PC-9 (cell line): ENCODE results near the gene CD86. TPM values are rescaled to one million over a fixed set of nuclear protein-coding genes. Genes with fewer than 3 reads are reported as not detected.

Source experiments
- BruUV-seq: library from RNA; stranded (reverse); fragments of 400-500 nt; replicated peaks from 2 replicates; lab custom pipeline; 2021; lab: Mats Ljungman, UMichigan
- CTCF ChIA-PET: fragments of 300-600 bp; sonication (Branson Sonifier 250); formaldehyde crosslinking; loops from one replicate; lab custom pipeline; 2022; ENCODE audit warnings: antibody characterized with exemption; lab: Charles Lee
- POLR2A ChIA-PET: fragments of 300-600 bp; sonication (Branson Sonifier 250); formaldehyde crosslinking; loops from one replicate; lab custom pipeline; 2022; ENCODE audit warnings: antibody characterized with exemption; ENCODE audit not compliant: unreplicated experiment; lab: Charles Lee
- DNase-seq, 2 experiments: peaks; one replicate each; pipeline versions ENCODE4 v3.0.0 to v3.0.0-alpha.2; 2015 to 2022; ENCODE audit warnings: mixed read lengths in 1 of 2
- H2AFZ ChIP-seq: fragments of 200-600 bp; sonication (generic); 2 replicates; pipeline ENCODE4 v1.8.1; 2017; ENCODE audit warnings: antibody characterized with exemption
- H3F3A ChIP-seq: fragments of 200-600 bp; sonication (generic); 2 replicates; pipeline ENCODE4 v1.8.1; 2017; ENCODE audit warnings: antibody characterized with exemption, mild to moderate bottlenecking, low read depth; ENCODE audit not compliant: insufficient read depth
- H3K27ac ChIP-seq: fragments of 200-600 bp; sonication (generic); 2 replicates; pipeline ENCODE4 v1.6.1; 2016; ENCODE audit warnings: mixed run types
- H3K27me3 ChIP-seq: fragments of 200-600 bp; sonication (generic); 2 replicates; pipeline ENCODE4 v1.6.1; 2016; ENCODE audit warnings: low read depth, mixed run types; ENCODE audit not compliant: insufficient read depth
- H3K36me3 ChIP-seq: fragments of 200-600 bp; sonication (generic); 2 replicates; pipeline ENCODE4 v1.6.1; 2016; ENCODE audit warnings: low read depth, mixed run types
- H3K4me1 ChIP-seq: fragments of 200-600 bp; sonication (generic); replicated peaks from 2 replicates; pipeline ENCODE4 v1.6.1; 2016; ENCODE audit warnings: mixed run types; ENCODE audit not compliant: insufficient read depth
- H3K4me2 ChIP-seq: fragments of 200-600 bp; sonication (generic); 2 replicates; pipeline ENCODE4 v1.6.1; 2017; ENCODE audit warnings: mixed run types
- H3K4me3 ChIP-seq: fragments of 200-600 bp; sonication (generic); 2 replicates; pipeline ENCODE4 v1.6.1; 2016; ENCODE audit warnings: mixed run types
- H3K79me2 ChIP-seq: fragments of 200-600 bp; sonication (generic); 2 replicates; pipeline ENCODE4 v1.6.1; 2017; ENCODE audit warnings: low read depth, mixed run types
- H3K9me2 ChIP-seq: fragments of 200-600 bp; sonication (generic); 2 replicates; pipeline ENCODE4 v1.8.1; 2017; ENCODE audit warnings: mild to moderate bottlenecking; ENCODE audit not compliant: insufficient read depth
- H3K9me3 ChIP-seq: fragments of 200-600 bp; sonication (generic); 2 replicates; pipeline ENCODE4 v1.8.1; 2016; ENCODE audit warnings: low read depth; ENCODE audit not compliant: insufficient read depth
- H4K20me1 ChIP-seq: fragments of 200-600 bp; sonication (generic); 2 replicates; pipeline ENCODE4 v1.8.1; 2017; ENCODE audit not compliant: insufficient read depth
- CTCF ChIP-seq: fragments of 200-600 bp; sonication (generic); conservative IDR thresholded peaks from 2 replicates; pipeline ENCODE4 v1.6.1; 2017; ENCODE audit warnings: mixed run types, antibody characterized with exemption, mild to moderate bottlenecking, moderate library complexity
- EZH2 ChIP-seq: fragments of 200-600 bp; sonication (generic); IDR thresholded peaks from 2 replicates; pipeline ENCODE4 v1.8.0; 2017; ENCODE audit warnings: antibody characterized with exemption, low read depth
- intact Hi-C: fragments of 100-400 bp; cut with micrococcal nuclease; formaldehyde crosslinking; loops from one replicate; pipeline ENCODE4 v1.10.0; 2022; ENCODE audit not compliant: unreplicated experiment
- total RNA-seq: library from RNA; stranded (reverse); gene quantifications from 2 replicates; pipeline ENCODE4 v1.2.3, GENCODE V29; 2021

Gene CD86
- total RNA-seq, 1 experiment from 2014 or later: not detected

DNA sequence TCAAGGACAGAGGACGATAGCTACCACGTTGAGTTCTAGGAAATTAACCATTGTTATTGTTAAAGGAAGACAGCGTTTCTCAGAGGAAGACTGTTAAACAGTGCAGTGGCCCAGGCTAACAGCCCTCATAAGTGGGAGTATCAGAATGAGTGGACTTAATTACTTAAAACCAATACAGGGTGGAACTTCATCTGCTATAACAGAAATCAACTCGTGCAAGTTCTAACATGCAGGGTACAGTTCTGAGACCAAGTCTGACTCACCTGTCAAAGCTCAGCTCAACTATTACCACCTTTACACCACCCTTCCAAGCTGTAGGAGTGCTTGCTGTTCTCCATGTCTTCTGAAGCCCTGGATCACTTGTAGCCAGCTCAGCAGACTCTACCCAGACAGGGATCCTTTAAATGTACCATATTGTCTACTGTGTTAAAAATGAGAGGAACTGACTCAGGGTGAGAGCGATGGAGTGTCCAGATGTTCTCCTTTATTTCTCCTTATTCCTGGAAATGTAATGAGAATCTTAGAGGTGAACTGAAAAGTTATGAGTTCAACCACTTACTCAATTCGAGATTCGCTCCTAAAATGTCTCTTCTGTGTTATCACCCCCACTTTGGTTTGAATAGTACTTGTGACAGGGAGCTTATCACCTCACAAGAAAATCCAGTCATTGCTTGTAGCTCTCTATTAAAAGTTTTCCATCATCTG is 26.5 kb downstream of the CD86 start:
- BruUV-seq: no TSS peak
- H3K9me3 ChIP-seq: no peaks in the 10 kb centered on the region; the same call in 1 of the 2 replicates
- no peak overlapping the region for H3K27ac ChIP-seq
- no peaks in the 10 kb centered on the region for H3F3A ChIP-seq
- ChIA-PET POLR2A (no interaction called here), CTCF (no interaction called here)
- no peak for DNase-seq
- no peak overlapping the region for H3K4me2 ChIP-seq
- H3K79me2 ChIP-seq: no peaks in the 10 kb centered on the region
- no peak overlapping the region for H2AFZ ChIP-seq
- no peaks in the 10 kb centered on the region for H3K4me1 ChIP-seq
- TF ChIP-seq EZH2 (no peak), CTCF (no peak)
- no peaks in the 10 kb centered on the region for H3K36me3 ChIP-seq
- H4K20me1 ChIP-seq: no peaks in the 10 kb centered on the region
- no peaks in the 10 kb centered on the region for H3K9me2 ChIP-seq
- H3K4me3 ChIP-seq: no peak overlapping the region
- intact Hi-C loops: no loop called here
- 0 out of 2 replicates have a peak, but pooled peaks cover 4% of the 10 kb centered on the region for H3K27me3 ChIP-seq

DNA sequence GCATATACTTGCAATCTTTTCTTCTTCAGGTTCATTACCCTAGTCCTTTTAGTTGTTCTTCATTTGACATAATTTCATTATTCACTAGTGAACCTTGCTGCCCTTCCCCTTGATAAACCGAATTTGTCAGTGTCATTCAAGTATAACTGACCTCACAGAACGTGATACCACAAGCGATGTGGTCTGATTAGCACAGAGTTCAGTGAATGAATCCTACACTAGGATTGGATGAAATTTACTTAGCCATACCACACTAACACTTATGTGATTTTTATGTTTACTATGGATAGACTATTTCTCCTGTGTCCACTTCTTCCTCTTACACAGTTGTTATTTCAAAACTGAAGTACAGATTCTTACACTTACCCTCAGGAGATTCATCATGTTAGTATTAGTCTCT is 27.2 kb downstream of the CD86 start:
- Histone ChIP-seq H3K27me3 (0 out of 2 replicates have a peak, but pooled peaks cover 4% of the 10 kb centered on the region), H3K9me2 (no peaks in the 10 kb centered on the region), H3F3A (no peaks in the 10 kb centered on the region), H4K20me1 (no peaks in the 10 kb centered on the region), H3K79me2 (no peaks in the 10 kb centered on the region), H2AFZ (no peak overlapping the region), H3K27ac (no peak overlapping the region), H3K9me3 (no peaks in the 10 kb centered on the region; the same call in 1 of the 2 replicates), H3K4me1 (no peaks in the 10 kb centered on the region), H3K4me3 (no peak overlapping the region), H3K4me2 (no peak overlapping the region), H3K36me3 (no peaks in the 10 kb centered on the region)
- ChIA-PET CTCF (no interaction called here), POLR2A (interaction anchor here (0.6 kb wide), 1 partner anchor 163 kb away, joined by 3 read pairs; no protein-coding TSS in a partner anchor)
- intact Hi-C loops: no loop called here
- no TSS peak for BruUV-seq
- TF ChIP-seq CTCF: no peak
- TF ChIP-seq EZH2: no peak
- no peak for DNase-seq

DNA sequence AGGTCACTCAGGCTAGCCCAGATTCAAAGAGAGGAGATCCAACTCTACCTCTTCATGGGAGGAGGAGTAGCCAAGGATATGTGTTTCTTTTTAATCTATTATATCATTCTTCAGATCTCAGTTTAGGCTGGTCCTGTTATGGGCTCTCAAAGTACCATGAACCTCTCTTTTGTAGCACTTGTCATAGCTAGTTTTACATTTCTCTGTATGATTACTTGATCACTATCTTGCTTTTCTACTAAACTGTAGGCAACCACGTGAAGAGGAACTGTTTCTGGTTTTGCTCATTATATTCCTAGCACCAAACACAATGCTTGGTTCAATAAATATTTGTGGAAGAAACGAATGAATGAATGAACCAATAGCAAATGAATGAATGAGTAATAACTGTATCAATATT is 29.6 kb downstream of the CD86 start:
- H3K79me2 ChIP-seq: no peaks in the 10 kb centered on the region
- H3K4me2 ChIP-seq: no peak overlapping the region
- no peaks in the 10 kb centered on the region for H3K27me3 ChIP-seq
- TF ChIP-seq EZH2: no peak
- no peak for TF ChIP-seq CTCF
- intact Hi-C loops: no loop called here
- H3K9me3 ChIP-seq: no peaks in the 10 kb centered on the region
- H3K27ac ChIP-seq: no peak overlapping the region
- DNase-seq: no peak
- POLR2A ChIA-PET: no interaction called here
- no peaks in the 10 kb centered on the region for H4K20me1 ChIP-seq
- no peaks in the 10 kb centered on the region for H3K9me2 ChIP-seq
- H3K4me3 ChIP-seq: no peak overlapping the region
- CTCF ChIA-PET: interaction anchor here (0.6 kb wide), 1 partner anchor 254 kb away, joined by 3 read pairs; no protein-coding TSS in a partner anchor
- no peaks in the 10 kb centered on the region for H3F3A ChIP-seq
- H3K4me1 ChIP-seq: no peaks in the 10 kb centered on the region
- no peaks in the 10 kb centered on the region for H3K36me3 ChIP-seq
- H2AFZ ChIP-seq: no peak overlapping the region
- BruUV-seq: no TSS peak
